ENCODE data around the gene DFFA. TPM values are rescaled to one million over a fixed set of nuclear protein-coding genes. Genes with fewer than 3 reads are reported as not detected.
A peak's percentile ranks its signal among the peaks of the same experiment; 100 is the strongest.

Gene DFFA
- total and polyA plus RNA-seq, 4 experiments from 2014 or later, result 15.4 to 30.8 (median 23.8) TPM

GRCh38 chr1:10451287-10451686, 21.0 kb downstream of the DFFA start:
- H3K4me3 ChIP-seq (ENCODE audit: low read length in 2 of 2), result no peak overlapping the region
- H3K27me3 Mint-ChIP-seq, result no peaks in the 10 kb centered on the region
- no peaks in the 10 kb centered on the region for H3K9me3 Mint-ChIP-seq
- no peaks in the 10 kb centered on the region for H3K36me3 Mint-ChIP-seq
- no peaks in the 10 kb centered on the region for H3K4me1 ChIP-seq (ENCODE audit: insufficient read depth, low read length)
- no peak overlapping the region for H3K27ac ChIP-seq (ENCODE audit: low read depth, low read length)
- no peaks in the 10 kb centered on the region for H3K36me3 ChIP-seq (ENCODE audit: insufficient read depth, low read length)
- intact Hi-C loops (cut with micrococcal nuclease), result no loop called here
- ChIA-PET POLR2A (ENCODE audit: partially characterized antibody) (no interaction called here), CTCF (ENCODE audit: partially characterized antibody) (interaction anchor here (1.2 to 1.9 kb wide), 2 partner anchors 9 to 21 kb away, joined by 3 to 5 read pairs; partner anchors contain the start of gene CENPS)
- peaks cover 0 to 2% (median 0%) of the 10 kb centered on the region in 4 donors for H3K4me1 Mint-ChIP-seq
- no peak overlapping the region for H3K27ac Mint-ChIP-seq
- H3K9me3 ChIP-seq (ENCODE audit: control insufficient read depth in 1 of 2, low read length in 2 of 2), result no peaks in the 10 kb centered on the region
- H3K4me3 Mint-ChIP-seq, result no peak overlapping the region
- no peak for DNase-seq
- no peaks in the 10 kb centered on the region for H3K27me3 ChIP-seq (ENCODE audit: insufficient read depth, low read length)

DNA sequence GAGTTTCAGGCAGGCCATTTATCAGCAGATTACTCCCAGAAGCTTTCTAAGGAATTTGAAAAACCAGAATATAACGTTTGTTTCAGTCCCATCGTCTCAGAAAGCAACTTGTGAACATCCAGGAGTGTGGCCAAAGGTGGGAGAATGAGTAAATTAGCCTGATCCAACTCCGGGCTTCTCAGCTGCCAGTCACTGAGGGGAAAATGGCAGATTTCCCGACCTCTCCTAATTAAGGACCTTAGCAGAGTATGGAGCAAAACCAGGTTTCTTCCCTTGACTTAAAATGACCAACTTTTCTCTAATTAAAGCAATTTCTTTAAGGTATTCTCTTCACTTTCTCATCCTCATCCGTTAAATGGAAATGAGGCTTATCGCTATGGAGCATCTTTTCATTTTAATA, 21.5 kb downstream of the DFFA start:
- Histone ChIP-seq H3K36me3 (ENCODE audit: insufficient read depth, low read length) (no peaks in the 10 kb centered on the region), H3K27me3 (ENCODE audit: insufficient read depth, low read length) (no peaks in the 10 kb centered on the region), H3K4me3 (ENCODE audit: low read length in 2 of 2) (no peak overlapping the region), H3K4me1 (ENCODE audit: insufficient read depth, low read length) (no peaks in the 10 kb centered on the region), H3K9me3 (ENCODE audit: control insufficient read depth in 1 of 2, low read length in 2 of 2) (no peaks in the 10 kb centered on the region), H3K27ac (ENCODE audit: low read depth, low read length) (no peak overlapping the region)
- DNase-seq, result no peak
- no peaks in the 10 kb centered on the region for H3K9me3 Mint-ChIP-seq
- H3K36me3 Mint-ChIP-seq, result no peaks in the 10 kb centered on the region
- peaks cover 0 to 2% (median 0%) of the 10 kb centered on the region in 4 donors for H3K4me1 Mint-ChIP-seq
- H3K27me3 Mint-ChIP-seq, result no peaks in the 10 kb centered on the region
- intact Hi-C loops (cut with micrococcal nuclease), result no loop called here
- H3K4me3 Mint-ChIP-seq, result no peak overlapping the region
- POLR2A ChIA-PET (ENCODE audit: partially characterized antibody), result no interaction called here
- no peak overlapping the region for H3K27ac Mint-ChIP-seq
- CTCF ChIA-PET (ENCODE audit: partially characterized antibody), result interaction anchor here (1.2 kb wide), 1 partner anchor 9 kb away, joined by 3 read pairs; no protein-coding TSS in a partner anchor

DNA sequence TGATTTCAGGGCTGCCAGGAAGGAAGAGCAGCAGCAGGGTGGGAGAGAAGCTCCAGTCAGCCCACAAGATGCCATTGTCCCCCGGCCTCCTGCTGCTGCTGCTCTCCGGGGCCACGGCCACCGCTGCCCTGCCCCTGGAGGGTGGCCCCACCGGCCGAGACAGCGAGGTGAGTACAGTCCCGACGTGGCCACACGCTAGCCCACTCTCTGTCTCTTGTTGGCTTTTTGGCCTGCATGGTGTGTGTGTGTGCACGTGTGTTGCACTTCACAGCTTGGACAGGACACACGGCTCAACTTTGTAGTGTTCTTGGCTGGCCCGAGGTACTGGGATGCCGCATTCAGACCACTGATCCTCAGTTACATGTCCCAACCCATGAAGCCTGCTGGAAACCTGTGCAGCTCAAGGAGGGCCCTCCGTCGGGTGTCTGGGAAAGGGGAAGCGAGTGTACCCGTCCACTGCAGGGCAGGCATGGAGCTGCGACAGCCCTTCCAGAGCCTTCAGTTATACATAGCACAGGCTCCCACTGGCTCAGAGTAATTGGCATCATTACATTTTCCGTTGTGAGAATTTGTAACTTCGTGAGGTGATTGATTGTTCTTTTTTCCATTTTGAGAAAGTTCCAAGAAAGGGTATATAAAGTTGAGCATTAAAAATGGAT, 22.0 kb downstream of the DFFA start:
- H3K9me3 ChIP-seq (ENCODE audit: control insufficient read depth in 1 of 2, low read length in 2 of 2), result no peaks in the 10 kb centered on the region
- H3K4me3 Mint-ChIP-seq, result no peak overlapping the region
- no peaks in the 10 kb centered on the region for H3K36me3 ChIP-seq (ENCODE audit: insufficient read depth, low read length)
- ChIA-PET POLR2A (ENCODE audit: partially characterized antibody) (interaction anchor here (0.6 kb wide), 1 partner anchor 243 kb away, joined by 3 read pairs; no protein-coding TSS in a partner anchor), CTCF (ENCODE audit: partially characterized antibody) (no interaction called here)
- H3K27me3 Mint-ChIP-seq, result no peaks in the 10 kb centered on the region
- H3K4me3 ChIP-seq (ENCODE audit: low read length in 2 of 2), result no peak overlapping the region
- H3K27ac ChIP-seq (ENCODE audit: low read depth, low read length), result no peak overlapping the region
- H3K9me3 Mint-ChIP-seq, result no peaks in the 10 kb centered on the region
- no peaks in the 10 kb centered on the region for H3K27me3 ChIP-seq (ENCODE audit: insufficient read depth, low read length)
- no peaks in the 10 kb centered on the region for H3K36me3 Mint-ChIP-seq
- H3K27ac Mint-ChIP-seq, result no peak overlapping the region
- DNase-seq, result no peak
- no peaks in the 10 kb centered on the region for H3K4me1 ChIP-seq (ENCODE audit: insufficient read depth, low read length)
- peaks cover 0 to 2% (median 0%) of the 10 kb centered on the region in 4 donors for H3K4me1 Mint-ChIP-seq
- intact Hi-C loops (cut with micrococcal nuclease), result no loop called here

DNA sequence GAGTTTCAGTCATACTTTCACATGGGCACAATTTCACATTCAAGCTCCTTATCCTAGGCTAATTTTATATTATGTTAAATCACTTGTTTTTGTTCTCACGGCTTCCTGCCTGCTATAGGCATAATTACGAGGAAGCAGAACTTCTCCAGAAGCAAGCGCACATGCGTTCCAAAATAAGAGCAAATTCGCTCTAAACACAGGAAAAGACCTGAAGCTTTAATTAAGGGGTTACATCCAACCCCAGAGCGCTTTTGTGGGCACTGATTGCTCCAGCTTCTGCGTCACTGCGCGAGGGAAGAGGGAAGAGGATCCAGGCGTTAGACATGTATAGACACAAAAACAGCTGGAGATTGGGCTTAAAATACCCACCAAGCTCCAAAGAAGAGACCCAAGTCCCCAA, 22.6 kb downstream of the DFFA start, which contains the start of gene CORT:
CORT (plus strand) TSS at position 281 of the 400 bp plus-strand sequence. CDS start 193 bp downstream, outside the sequence.
- intact Hi-C loops (cut with micrococcal nuclease), result no loop called here
- no peak within 1 kb of the TSS for H3K27ac ChIP-seq (ENCODE audit: low read depth, low read length)
- H3K9me3 ChIP-seq (ENCODE audit: control insufficient read depth in 1 of 2, low read length in 2 of 2), result no peaks in the 10 kb centered on the region
- no peak for DNase-seq
- no peaks in the 10 kb centered on the region for H3K27me3 ChIP-seq (ENCODE audit: insufficient read depth, low read length)
- peaks cover 0 to 3% of the 10 kb centered on the region in 2 donors for H3K36me3 Mint-ChIP-seq
- ChIA-PET CTCF (ENCODE audit: partially characterized antibody) (no interaction called here), POLR2A (ENCODE audit: partially characterized antibody) (interaction anchor here (0.6 kb wide), 1 partner anchor 243 kb away, joined by 3 read pairs; no protein-coding TSS in a partner anchor)
- no peak within 1 kb of the TSS for H3K27ac Mint-ChIP-seq
- H3K27me3 Mint-ChIP-seq, result no peaks in the 10 kb centered on the region
- no peaks in the 10 kb centered on the region for H3K9me3 Mint-ChIP-seq
- H3K4me1 Mint-ChIP-seq, result peaks cover 0 to 2% (median 0%) of the 10 kb centered on the region in 4 donors
- no peak within 1 kb of the TSS for H3K4me3 ChIP-seq (ENCODE audit: low read length in 2 of 2)
- no peaks in the 10 kb centered on the region for H3K4me1 ChIP-seq (ENCODE audit: insufficient read depth, low read length)
- no peaks in the 10 kb centered on the region for H3K36me3 ChIP-seq (ENCODE audit: insufficient read depth, low read length)
- H3K4me3 Mint-ChIP-seq, result no peak within 1 kb of the TSS

GRCh38 chr1:10446790-10447422, 25.4 kb downstream of the DFFA start:
- no peaks in the 10 kb centered on the region for H3K4me1 ChIP-seq (ENCODE audit: insufficient read depth, low read length)
- ChIA-PET POLR2A (ENCODE audit: partially characterized antibody) (no interaction called here), CTCF (ENCODE audit: partially characterized antibody) (interaction anchor here (1.1 to 1.3 kb wide), 2 partner anchors 11 to 48 kb away, joined by 4 read pairs; no protein-coding TSS in a partner anchor)
- peaks cover 0 to 4% of the 10 kb centered on the region in 2 donors for H3K36me3 Mint-ChIP-seq
- H3K27me3 ChIP-seq (ENCODE audit: insufficient read depth, low read length), result no peaks in the 10 kb centered on the region
- H3K4me3 Mint-ChIP-seq, result no peak overlapping the region
- H3K9me3 ChIP-seq (ENCODE audit: control insufficient read depth in 1 of 2, low read length in 2 of 2), result no peaks in the 10 kb centered on the region
- H3K4me1 Mint-ChIP-seq, result peaks cover 0 to 2% (median 0%) of the 10 kb centered on the region in 4 donors
- intact Hi-C loops (cut with micrococcal nuclease), result no loop called here
- H3K27ac Mint-ChIP-seq, result no peak overlapping the region
- no peaks in the 10 kb centered on the region for H3K36me3 ChIP-seq (ENCODE audit: insufficient read depth, low read length)
- no peak overlapping the region for H3K4me3 ChIP-seq (ENCODE audit: low read length in 2 of 2)
- no peak overlapping the region for H3K27ac ChIP-seq (ENCODE audit: low read depth, low read length)
- H3K9me3 Mint-ChIP-seq, result no peaks in the 10 kb centered on the region
- no peak for DNase-seq
- H3K27me3 Mint-ChIP-seq, result no peaks in the 10 kb centered on the region

GRCh38 chr1:10444795-10445397, 27.4 kb downstream of the DFFA start:
- Mint-ChIP-seq H3K4me1 (peaks cover 0 to 2% (median 0%) of the 10 kb centered on the region in 4 donors), H3K36me3 (peaks cover 1 to 4% of the 10 kb centered on the region in 2 donors), H3K9me3 (no peaks in the 10 kb centered on the region), H3K27ac (peak overlapping the region in 2 of 7 donors; percentile 29 to 46), H3K27me3 (no peaks in the 10 kb centered on the region), H3K4me3 (no peak overlapping the region)
- ChIA-PET CTCF (ENCODE audit: partially characterized antibody) (no interaction called here), POLR2A (ENCODE audit: partially characterized antibody) (interaction anchor here (1.1 kb wide), 1 partner anchor 234 kb away, joined by 3 read pairs; the partner anchor contains the start of gene KIF1B)
- Histone ChIP-seq H3K36me3 (ENCODE audit: insufficient read depth, low read length) (peaks cover 5% of the 10 kb centered on the region), H3K27me3 (ENCODE audit: insufficient read depth, low read length) (no peaks in the 10 kb centered on the region), H3K27ac (ENCODE audit: low read depth, low read length) (no peak overlapping the region), H3K4me1 (ENCODE audit: insufficient read depth, low read length) (no peaks in the 10 kb centered on the region), H3K4me3 (ENCODE audit: low read length in 2 of 2) (no peak overlapping the region), H3K9me3 (ENCODE audit: control insufficient read depth in 1 of 2, low read length in 2 of 2) (no peaks in the 10 kb centered on the region)
- intact Hi-C loops (cut with micrococcal nuclease), result no loop called here
- no peak for DNase-seq

- H3K27ac Mint-ChIP-seq, result no peak overlapping the region
- DNase-seq, result no peak
- H3K27me3 Mint-ChIP-seq, result no peaks in the 10 kb centered on the region
- H3K4me1 Mint-ChIP-seq, result peaks cover 0 to 2% (median 0%) of the 10 kb centered on the region in 4 donors
- Histone ChIP-seq H3K4me3 (ENCODE audit: low read length in 2 of 2) (no peak overlapping the region), H3K27me3 (ENCODE audit: insufficient read depth, low read length) (no peaks in the 10 kb centered on the region), H3K27ac (ENCODE audit: low read depth, low read length) (no peak overlapping the region), H3K4me1 (ENCODE audit: insufficient read depth, low read length) (no peaks in the 10 kb centered on the region), H3K36me3 (ENCODE audit: insufficient read depth, low read length) (peaks cover 5% of the 10 kb centered on the region), H3K9me3 (ENCODE audit: control insufficient read depth in 1 of 2, low read length in 2 of 2) (no peaks in the 10 kb centered on the region)
- peaks cover 1 to 4% of the 10 kb centered on the region in 2 donors for H3K36me3 Mint-ChIP-seq
- intact Hi-C loops (cut with micrococcal nuclease), result no loop called here
- no peaks in the 10 kb centered on the region for H3K9me3 Mint-ChIP-seq
- ChIA-PET POLR2A (ENCODE audit: partially characterized antibody) (interaction anchor here (1.1 kb wide), 1 partner anchor 234 kb away, joined by 3 read pairs; the partner anchor contains the start of gene KIF1B), CTCF (ENCODE audit: partially characterized antibody) (no interaction called here)
- H3K4me3 Mint-ChIP-seq, result no peak overlapping the region
Measured at GRCh38 chr1:10444248-10444647, 28.1 kb downstream of the DFFA start.
